Aorta (tissue), 5 donors: ENCODE data around the gene TOMM22. TPM values are rescaled to one million over a fixed set of nuclear protein-coding genes. Genes with fewer than 3 reads are reported as not detected.
A peak's percentile ranks its signal among the peaks of the same experiment; 100 is the strongest.
"Not testable (repeated sequence)": the region's sequence is repeated elsewhere in the genome, so short reads cannot be mapped to it uniquely, and the experiment has no call there.

Source experiments
- ATAC-seq: fragments of 200-7000 bp; cut with Tn5 transposase; one replicate; pipeline ENCODE4 v1.9.1; 2022; ENCODE audit warnings: moderate library complexity; ENCODE audit not compliant: low FRiP score
- DNase-seq, 2 donors: peaks; one replicate each; pipeline ENCODE4 v3.0.0-alpha.2; 2020
- H3K27ac ChIP-seq, 2 donors: one replicate each; pipeline ENCODE4 v1.5.1; 2013; ENCODE audit warnings: low read length in 2 of 2, mild to moderate bottlenecking in 2 of 2, moderate library complexity in 2 of 2, control low read depth in 1 of 2, inconsistent platforms in 1 of 2, low read depth in 1 of 2
- H3K27me3 ChIP-seq, 2 donors: one replicate each; pipeline ENCODE4 v1.6.1; 2013; ENCODE audit warnings: control low read depth in 1 of 2, low read length in 1 of 2, mild to moderate bottlenecking in 1 of 2, moderate library complexity in 1 of 2; ENCODE audit not compliant: insufficient read depth in 2 of 2, control insufficient read depth in 1 of 2
- H3K36me3 ChIP-seq, 2 donors: one replicate each; pipeline ENCODE4 v1.6.1; 2013; ENCODE audit warnings: control low read depth in 1 of 2, low read length in 1 of 2, mild to moderate bottlenecking in 1 of 2; ENCODE audit not compliant: insufficient read depth in 2 of 2, control insufficient read depth in 1 of 2
- H3K4me1 ChIP-seq, 2 donors: one replicate each; pipeline ENCODE4 v1.6.1; 2013; ENCODE audit warnings: low read length in 2 of 2, control low read depth in 1 of 2, mild to moderate bottlenecking in 1 of 2, moderate library complexity in 1 of 2; ENCODE audit not compliant: insufficient read depth in 2 of 2, control insufficient read depth in 1 of 2
- H3K4me3 ChIP-seq, 2 donors: one replicate each; pipeline ENCODE4 v1.5.1; 2013; ENCODE audit warnings: low read length in 2 of 2, control low read depth in 1 of 2, mild to moderate bottlenecking in 1 of 2
- H3K9me3 ChIP-seq: one replicate; pipeline ENCODE4 v1.6.1; 2013; ENCODE audit warnings: mild to moderate bottlenecking, low read length; ENCODE audit not compliant: control insufficient read depth
- WGBS, 2 donors: extraction: QIAGEN DNeasy Blood & Tissue Kit; methylation state at CpG; one replicate each; pipeline ENCODE4 v1.1.7; 2013; 5-methylcytosine and 5-hydroxymethylcytosine counted together
- intact Hi-C, 2 donors: fragments of 100-400 bp; cut with DNase I; formaldehyde crosslinking; loops; one replicate each; pipeline versions ENCODE4 v1.14.2 to v1.15.0; 2022
- long read RNA-seq, 2 donors: library from polyadenylated mRNA; unstranded; transcript quantifications; one replicate each; pipeline ENCODE4 v2.0.0, GENCODE V29; 2020 to 2021
- polyA plus RNA-seq, 2 donors: library from polyadenylated mRNA; stranded (reverse); fragments of 200-250 nt; gene quantifications; one replicate each; pipeline ENCODE4 v1.2.3, GENCODE V29; 2013
- total RNA-seq, 2 donors: library from RNA; stranded (reverse); fragmentation: NEBNext Ultra II Directional; extraction: Animal tissue kit (Norgen Biotek cat#: 25700); gene quantifications; one replicate each; pipeline ENCODE4 v1.2.1, GENCODE V29; 2021
- donor health status: healthy with polysubstance abuse.
- donor health status: Bipolar disorder and iron deficiency.
- donor health status: DM: no; HTN: no; CAD: no.
- donor health status: DM: no; HTN: no; CAD: no.
- donor health status: DM: yes; HTN: yes; CAD: no.

Gene TOMM22
- 10 to 100 TPM; 36.0 to 39.2 TPM for total RNA-seq
- polyA plus RNA-seq = 10 to 100 TPM; 28.9 to 42.4 TPM
- long read RNA-seq, donor 1, transcript TOMM22-201 (4 exons, 2,040 nt) = major isoform, 73 of 74 reads
- long read RNA-seq, donor 1, partial matches to known transcripts = 0 of 74 reads
- long read RNA-seq, donor 1, other reads (novel, unspliced or antisense) = 1 of 74 reads
- long read RNA-seq, donor 2, transcript TOMM22-201 (4 exons, 2,040 nt) = major isoform, 12 of 14 reads
- long read RNA-seq, donor 2, partial matches to known transcripts = 0 of 14 reads
- long read RNA-seq, donor 2, other reads (novel, unspliced or antisense) = 2 of 14 reads

DNA sequence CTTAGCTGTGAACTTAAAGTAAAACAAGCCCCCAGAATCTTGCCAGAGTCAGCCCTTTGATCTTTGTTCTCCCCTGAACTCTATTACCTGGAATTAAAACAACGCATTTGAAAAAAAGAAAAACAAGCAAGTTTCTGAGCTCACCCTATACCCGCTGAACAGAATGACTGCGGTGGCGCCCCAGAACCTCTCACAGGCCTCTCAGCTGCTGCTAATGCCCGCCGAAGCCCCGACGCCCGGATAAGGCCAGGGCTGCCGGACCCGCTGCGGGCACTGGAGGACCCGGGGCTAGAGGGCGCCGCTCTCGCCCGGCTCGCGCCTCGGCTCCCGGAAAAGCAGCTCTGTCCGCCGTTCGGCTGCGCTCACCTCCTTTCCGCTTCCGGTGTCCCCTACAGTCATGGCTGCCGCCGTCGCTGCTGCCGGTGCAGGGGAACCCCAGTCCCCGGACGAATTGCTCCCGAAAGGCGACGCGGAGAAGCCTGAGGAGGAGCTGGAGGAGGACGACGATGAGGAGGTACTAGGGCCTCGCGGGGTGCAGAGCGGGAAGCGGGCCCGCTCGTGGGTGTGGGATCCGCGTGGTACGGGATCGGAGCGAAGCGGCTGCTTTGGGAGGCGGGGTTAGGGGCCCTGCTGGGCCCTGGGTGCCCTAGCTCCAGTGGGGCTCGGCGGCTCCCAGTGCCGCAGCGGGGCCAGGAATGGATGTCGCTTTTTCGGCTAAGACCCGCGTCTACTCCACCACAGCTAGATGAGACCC lies at the start of gene TOMM22:
Gene TOMM22, plus strand, starts transcription at position 376 of the 754 bp plus-strand sequence. Its CDS starts 22 bp downstream, at position 398.
- DNase-seq (peak; percentile 92 to 96), ATAC-seq (peak; percentile 98)
- H3K4me3 ChIP-seq = peak within 1 kb of the TSS; percentile 52 to 83
- H3K27ac ChIP-seq = peak within 1 kb of the TSS in 1 of 2 donors; percentile 46
- 1% methylated on average over 60 of the region's 60 CpGs for WGBS, 2 donors
- H3K4me1 ChIP-seq = peaks cover 0 to 4% of the 10 kb centered on the region in 2 donors
- intact Hi-C loops = loop anchor here in 1 of 2 donors (10.0 kb wide), 1 partner anchor 177 kb away; the partner anchor contains the start of gene DDX17
- H3K9me3 ChIP-seq = no peaks in the 10 kb centered on the region
- H3K27me3 ChIP-seq = no peaks in the 10 kb centered on the region
- H3K36me3 ChIP-seq = peaks cover 0 to 6% of the 10 kb centered on the region in 2 donors

DNA sequence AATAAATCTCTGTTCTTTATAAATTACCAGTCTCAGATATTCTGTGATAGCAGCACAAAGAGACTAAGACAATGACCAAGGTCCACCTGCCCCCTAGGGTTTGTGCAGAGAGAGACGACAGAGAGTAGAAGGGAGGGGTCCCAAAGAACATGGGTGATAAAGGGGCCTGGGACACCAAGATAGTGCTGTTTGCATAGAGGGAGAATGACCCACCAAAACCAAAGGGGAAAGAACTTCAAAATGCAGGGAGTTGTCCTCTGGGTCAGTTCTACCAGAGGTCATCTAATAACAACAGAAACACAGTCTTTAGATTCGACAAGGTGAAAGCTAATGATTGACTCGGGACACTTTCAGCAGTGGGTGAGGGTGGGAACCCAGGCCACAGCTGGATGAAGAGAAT lies 49.2 kb upstream of the TOMM22 start:
- WGBS, 2 donors = 85 to 87% methylated on average over 3 of the region's 3 CpGs
- no peaks in the 10 kb centered on the region for H3K36me3 ChIP-seq
- H3K4me3 ChIP-seq = no peak overlapping the region
- H3K4me1 ChIP-seq = no peaks in the 10 kb centered on the region
- no peak for ATAC-seq
- H3K27me3 ChIP-seq = no peaks in the 10 kb centered on the region
- H3K27ac ChIP-seq = no peak overlapping the region
- no peak for DNase-seq
- H3K9me3 ChIP-seq = no peaks in the 10 kb centered on the region
- intact Hi-C loops = no loop called here

DNA sequence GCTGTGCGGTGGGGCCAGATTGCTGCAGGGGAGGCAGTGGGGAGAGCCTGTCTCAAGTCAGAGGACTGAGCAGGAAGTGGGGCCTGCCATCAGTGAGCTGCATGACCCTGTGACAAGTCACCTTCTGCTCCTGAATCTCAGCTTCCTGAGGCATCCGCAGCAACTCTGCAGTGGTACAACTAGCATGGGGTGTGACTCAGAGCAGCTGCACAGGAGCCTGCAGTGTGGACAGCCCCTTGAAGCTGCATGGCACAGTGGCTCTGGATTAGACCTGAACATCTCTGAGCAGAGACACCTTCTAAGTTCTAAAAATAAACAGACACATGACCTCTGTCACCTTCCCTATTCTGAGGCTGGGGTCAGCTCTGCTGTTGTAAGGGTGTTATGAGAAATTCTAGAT lies 43.5 kb upstream of the TOMM22 start:
- no peak for DNase-seq
- Histone ChIP-seq H3K4me3 (no peak overlapping the region), H3K27me3 (no peaks in the 10 kb centered on the region), H3K36me3 (no peaks in the 10 kb centered on the region), H3K4me1 (no peaks in the 10 kb centered on the region), H3K27ac (no peak overlapping the region), H3K9me3 (no peaks in the 10 kb centered on the region)
- no peak for ATAC-seq
- WGBS, 2 donors = 91 to 97% methylated on average over 2 of the region's 2 CpGs
- intact Hi-C loops = no loop called here

DNA sequence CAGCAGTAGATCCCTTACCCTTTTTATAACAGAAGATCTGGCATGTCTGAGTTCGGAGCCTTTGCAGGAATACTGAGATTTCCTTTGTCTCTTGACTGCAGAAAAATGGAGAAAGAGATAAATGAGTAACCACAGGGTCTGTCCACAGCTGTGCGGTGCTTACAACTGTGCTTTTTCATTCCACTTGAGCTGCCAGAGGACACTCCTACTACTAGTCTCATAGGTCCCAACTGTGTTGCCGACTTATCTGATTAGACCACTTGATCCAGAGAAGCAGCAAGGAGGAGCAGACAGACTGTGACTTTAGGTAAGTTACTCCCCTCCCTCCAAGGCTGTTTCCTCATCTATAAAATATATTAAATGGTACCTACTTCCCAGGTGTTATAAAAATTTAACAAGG lies 43.0 kb upstream of the TOMM22 start:
- ATAC-seq (no peak), DNase-seq (no peak)
- no peaks in the 10 kb centered on the region for H3K36me3 ChIP-seq
- H3K27ac ChIP-seq = no peak overlapping the region
- 51 to 72% methylated on average over 3 of the region's 3 CpGs for WGBS, 2 donors
- H3K27me3 ChIP-seq = no peaks in the 10 kb centered on the region
- no peaks in the 10 kb centered on the region for H3K9me3 ChIP-seq
- H3K4me3 ChIP-seq = no peak overlapping the region
- intact Hi-C loops = no loop called here
- no peaks in the 10 kb centered on the region for H3K4me1 ChIP-seq

DNA sequence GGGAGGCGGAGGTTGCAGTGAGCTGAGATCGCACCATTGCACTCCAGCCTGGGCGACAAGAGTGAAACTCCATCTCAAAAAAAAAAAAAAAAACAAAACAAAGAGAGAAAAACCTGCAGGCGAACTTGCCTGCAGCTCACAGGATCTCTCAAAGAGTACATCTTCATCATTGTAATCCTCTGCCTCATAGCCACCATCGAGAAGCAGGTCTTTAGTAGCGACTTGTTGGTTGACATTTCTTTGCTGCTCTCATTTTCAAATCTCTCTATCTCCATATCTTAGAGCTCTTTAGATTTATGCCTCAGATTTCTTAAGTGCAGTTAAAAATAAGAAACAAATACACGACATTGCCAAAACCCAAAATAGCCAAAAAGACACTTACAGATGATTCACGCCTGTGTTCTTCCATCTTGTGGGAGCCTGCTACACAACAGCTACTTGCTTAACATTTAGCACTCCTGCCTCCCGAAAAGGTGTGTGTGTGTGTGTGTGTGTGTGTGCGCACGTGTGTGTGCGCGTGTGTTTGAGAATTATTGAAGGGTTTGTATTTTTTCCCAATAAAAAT lies 40.2 kb upstream of the TOMM22 start:
- Histone ChIP-seq H3K9me3 (no peaks in the 10 kb centered on the region), H3K4me1 (no peaks in the 10 kb centered on the region), H3K27ac (no peak overlapping the region), H3K27me3 (no peaks in the 10 kb centered on the region), H3K4me3 (no peak overlapping the region), H3K36me3 (no peaks in the 10 kb centered on the region)
- ATAC-seq (no peak), DNase-seq (no peak)
- 91 to 94% methylated on average over 13 of the region's 13 CpGs for WGBS, 2 donors
- intact Hi-C loops = no loop called here

DNA sequence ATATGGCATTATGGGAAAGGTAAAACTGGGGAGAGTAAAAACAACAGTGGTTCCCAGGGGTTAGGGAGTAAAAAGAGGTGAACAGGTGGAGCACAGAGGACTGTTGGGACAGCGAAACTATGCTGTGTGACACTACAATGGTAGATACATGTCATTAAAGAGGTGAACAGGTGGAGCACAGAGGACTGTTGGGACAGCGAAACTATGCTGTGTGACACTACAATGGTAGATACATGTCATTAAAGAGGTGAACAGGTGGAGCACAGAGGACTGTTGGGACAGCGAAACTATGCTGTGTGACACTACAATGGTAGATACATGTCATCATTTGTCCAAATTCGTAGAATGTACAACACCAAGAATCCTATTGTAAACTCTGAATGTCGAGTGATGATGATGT lies 37.5 kb upstream of the TOMM22 start:
- intact Hi-C loops, H3K27me3 ChIP-seq, H3K27ac ChIP-seq, H3K4me1 ChIP-seq, H3K36me3 ChIP-seq, H3K4me3 ChIP-seq, DNase-seq, H3K9me3 ChIP-seq: not testable (repeated sequence)
- 95 to 97% methylated on average over 5 of the region's 5 CpGs for WGBS, 2 donors
- ATAC-seq = peak; percentile 100

DNA sequence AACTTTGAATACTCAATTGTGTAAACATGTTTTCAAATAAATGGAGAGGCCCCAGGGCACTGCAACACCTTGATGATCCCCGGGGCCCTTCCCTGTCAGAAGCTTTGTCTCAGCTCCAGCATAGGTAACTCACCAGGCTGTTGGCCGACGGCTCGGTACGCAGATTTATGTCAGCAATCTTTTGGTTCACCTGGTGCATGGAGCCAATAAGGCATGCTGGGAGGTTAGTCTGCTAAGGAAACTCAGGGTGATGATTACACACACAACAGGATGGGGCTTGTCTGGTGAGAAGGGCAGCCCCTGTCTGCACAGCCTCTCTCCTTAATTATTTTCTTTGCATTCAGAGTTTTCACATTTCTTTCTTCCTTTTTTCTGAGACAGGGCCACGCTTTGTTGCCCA lies 36.3 kb upstream of the TOMM22 start:
- 95% methylated on average over 6 of the region's 6 CpGs for WGBS, 2 donors
- no peaks in the 10 kb centered on the region for H3K4me1 ChIP-seq
- intact Hi-C loops = no loop called here
- DNase-seq (peak in 1 of 2 donors; percentile 10), ATAC-seq (no peak)
- H3K36me3 ChIP-seq = no peaks in the 10 kb centered on the region
- H3K4me3 ChIP-seq = no peak overlapping the region
- H3K27ac ChIP-seq = no peak overlapping the region
- H3K27me3 ChIP-seq = no peaks in the 10 kb centered on the region
- no peaks in the 10 kb centered on the region for H3K9me3 ChIP-seq

DNA sequence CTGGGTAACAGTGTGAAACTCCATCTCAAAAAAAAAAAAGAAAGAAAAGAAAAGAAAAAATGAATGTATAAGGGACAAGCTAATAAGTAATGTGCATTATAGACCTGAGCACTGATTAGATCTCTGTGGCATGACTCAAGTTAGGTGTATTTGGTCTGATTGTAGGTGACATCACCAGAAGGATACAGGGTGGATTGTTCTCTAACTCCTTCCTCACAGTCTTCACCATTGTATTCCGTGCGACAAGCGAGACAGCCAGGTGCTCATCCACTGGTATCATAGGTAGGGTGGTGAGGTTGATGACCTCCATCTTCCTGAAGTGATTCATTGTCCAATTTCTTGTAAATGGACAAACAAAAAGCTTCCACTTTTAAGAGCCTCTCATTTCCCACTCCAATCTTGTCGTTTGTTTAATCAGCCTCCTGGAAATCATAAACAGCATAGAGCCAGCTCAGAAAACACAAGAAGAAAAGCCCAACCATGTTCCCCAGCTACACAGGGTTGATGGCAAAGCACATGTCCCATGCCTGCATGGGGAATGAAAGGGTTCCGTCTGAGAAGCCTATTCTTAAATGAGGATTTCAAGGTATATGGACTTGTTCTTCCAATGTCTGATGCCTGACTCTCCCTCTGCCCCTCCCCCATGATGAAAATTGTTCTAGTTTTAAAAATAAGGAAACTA lies 31.8 kb upstream of the TOMM22 start:
- DNase-seq = peak in 1 of 2 donors; percentile 1
- H3K27me3 ChIP-seq = no peaks in the 10 kb centered on the region

More for the DNA sequence above, 31.8 kb upstream of the TOMM22 start:
- no peak overlapping the region for H3K4me3 ChIP-seq
- no peaks in the 10 kb centered on the region for H3K4me1 ChIP-seq
- WGBS, 2 donors = 78% methylated on average over 5 of the region's 5 CpGs
- H3K9me3 ChIP-seq = no peaks in the 10 kb centered on the region
- intact Hi-C loops = no loop called here
- H3K36me3 ChIP-seq = no peaks in the 10 kb centered on the region
- no peak for ATAC-seq
- no peak overlapping the region for H3K27ac ChIP-seq
